Neural progenitor cell (in vitro differentiated cells): ENCODE measurements around the gene DNAH14. TPM values are rescaled to one million over a fixed set of nuclear protein-coding genes. Genes with fewer than 3 reads are reported as not detected.

ENCODE experiments used
- DNase-seq: peaks from one replicate; pipeline ENCODE4 v3.0.0-alpha.2; 2016; ENCODE audit warnings: low spot score
- H2AFZ ChIP-seq: fragments of 200-600 bp; sonication (generic); replicated peaks from 2 replicates; pipeline ENCODE4 v1.6.1; 2016; ENCODE audit warnings: antibody characterized with exemption
- H3F3A ChIP-seq: fragments of 200-600 bp; sonication (generic); 2 replicates; pipeline ENCODE4 v1.6.1; 2016; ENCODE audit warnings: antibody characterized with exemption, low read depth
- H3K27ac ChIP-seq: fragments of 200-600 bp; sonication (generic); 2 replicates; pipeline ENCODE4 v1.5.1; 2016; ENCODE audit warnings: mild to moderate bottlenecking
- H3K27me3 ChIP-seq: fragments of 200-600 bp; sonication (generic); 2 replicates; pipeline ENCODE4 v1.6.1; 2016; ENCODE audit warnings: mild to moderate bottlenecking, moderate library complexity
- H3K36me3 ChIP-seq: fragments of 200-600 bp; sonication (generic); 2 replicates; pipeline ENCODE4 v1.5.1; 2016
- H3K4me1 ChIP-seq: fragments of 200-600 bp; sonication (generic); 2 replicates; pipeline ENCODE4 v1.6.1; 2016; ENCODE audit warnings: mixed run types
- H3K4me2 ChIP-seq: fragments of 200-600 bp; sonication (generic); 2 replicates; pipeline ENCODE4 v1.6.1; 2016
- H3K4me3 ChIP-seq: fragments of 200-600 bp; sonication (generic); 2 replicates; pipeline ENCODE4 v1.5.1; 2016
- H3K79me2 ChIP-seq: fragments of 200-600 bp; sonication (generic); 2 replicates; pipeline ENCODE4 v1.6.1; 2016; ENCODE audit warnings: low read depth
- H3K9ac ChIP-seq: fragments of 200-600 bp; sonication (generic); 2 replicates; pipeline ENCODE4 v1.6.1; 2016
- H3K9me3 ChIP-seq: fragments of 200-600 bp; sonication (generic); 2 replicates; pipeline ENCODE4 v1.5.1; 2016; ENCODE audit warnings: low read depth
- H4K20me1 ChIP-seq: fragments of 200-600 bp; sonication (generic); 2 replicates; pipeline ENCODE4 v1.6.1; 2016; ENCODE audit warnings: low read depth
- H3K27ac Mint-ChIP-seq: 3 replicates; pipeline ENCODE4 v1.8.0; 2021; ENCODE audit warnings: mixed read lengths
- H3K27me3 Mint-ChIP-seq: 2 replicates; pipeline ENCODE4 v1.8.0; 2022; ENCODE audit warnings: low read depth, mild to moderate bottlenecking, inconsistent platforms, moderate library complexity, mixed read lengths; ENCODE audit not compliant: insufficient read depth
- H3K36me3 Mint-ChIP-seq: 3 replicates; pipeline ENCODE4 v1.8.0; 2021; ENCODE audit warnings: mixed read lengths
- H3K4me1 Mint-ChIP-seq: 3 replicates; pipeline ENCODE4 v1.8.0; 2021; ENCODE audit warnings: mixed read lengths
- H3K4me3 Mint-ChIP-seq: 3 replicates; pipeline ENCODE4 v1.8.0; 2021; ENCODE audit warnings: mild to moderate bottlenecking, moderate library complexity, mixed read lengths
- H3K9me3 Mint-ChIP-seq: 3 replicates; pipeline ENCODE4 v1.8.0; 2020; ENCODE audit warnings: mixed read lengths
- EZH2 ChIP-seq: fragments of 200-600 bp; sonication (generic); IDR thresholded peaks from 2 replicates; pipeline ENCODE4 v1.6.1; 2017; ENCODE audit warnings: antibody characterized with exemption, mild to moderate bottlenecking, moderate library complexity
- EZH2phosphoT487 ChIP-seq: fragments of 200-600 bp; sonication (generic); IDR thresholded peaks from 2 replicates; pipeline ENCODE4 v1.6.1; 2017; ENCODE audit warnings: antibody characterized with exemption
- total RNA-seq: library from RNA; depleted of rRNA; stranded (reverse); fragments of >200 nt; gene quantifications from 2 replicates; pipeline ENCODE4 v1.2.3, GENCODE V29; 2015; ENCODE audit warnings: low replicate concordance
- TF ChIP-seq, protein P1 (sequence below): fragments of 200-600 bp; sonication (generic); IDR thresholded peaks from 2 replicates; pipeline ENCODE4 v1.5.1; 2017; ENCODE audit warnings: antibody characterized with exemption, mild to moderate bottlenecking

Gene DNAH14
- total RNA-seq, 1 donor from 2014 or later, result 118 TPM

DNA sequence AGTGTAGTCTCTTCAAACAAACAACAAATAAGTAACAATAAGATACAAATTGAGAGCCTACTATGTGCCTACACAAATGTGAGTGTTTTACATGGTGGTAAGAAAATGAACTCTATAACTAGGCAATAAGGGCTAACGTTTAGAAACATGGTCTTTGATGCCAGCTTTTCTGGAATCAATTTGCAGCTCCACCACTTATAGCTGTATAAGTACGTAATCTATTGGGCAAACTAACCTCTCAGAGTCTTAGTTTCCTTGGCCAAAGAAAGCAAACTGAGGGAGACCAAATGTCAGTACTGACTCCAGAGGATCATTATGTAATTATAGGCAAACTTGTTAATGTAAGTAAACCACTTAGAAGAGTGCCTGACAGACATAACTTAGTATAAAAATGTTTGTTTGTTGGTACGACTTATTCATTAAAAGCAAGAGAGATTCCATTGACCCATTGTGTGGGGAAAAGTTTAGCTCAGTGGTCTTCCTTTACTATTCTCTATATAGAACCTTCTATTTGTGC is 438.6 kb downstream of the DNAH14 start:
- H3K4me1 ChIP-seq, result peaks cover 6% of the 10 kb centered on the region
- no peaks in the 10 kb centered on the region for H3F3A ChIP-seq
- H3K27ac Mint-ChIP-seq, result no peak overlapping the region
- DNase-seq, result no peak
- no peak overlapping the region for H3K27ac ChIP-seq
- no peaks in the 10 kb centered on the region for H4K20me1 ChIP-seq
- H3K9me3 Mint-ChIP-seq, result no peaks in the 10 kb centered on the region
- no peaks in the 10 kb centered on the region for H3K27me3 Mint-ChIP-seq
- no peaks in the 10 kb centered on the region for H3K9me3 ChIP-seq
- H3K36me3 Mint-ChIP-seq, result no peaks in the 10 kb centered on the region
- H3K4me3 ChIP-seq, result no peak overlapping the region
- H3K4me1 Mint-ChIP-seq, result no peaks in the 10 kb centered on the region
- no peak overlapping the region for H3K9ac ChIP-seq
- H3K4me3 Mint-ChIP-seq, result no peak overlapping the region
- H3K27me3 ChIP-seq, result no peaks in the 10 kb centered on the region
- no peaks in the 10 kb centered on the region for H3K79me2 ChIP-seq
- no peak overlapping the region for H3K4me2 ChIP-seq
- H3K36me3 ChIP-seq, result no peaks in the 10 kb centered on the region
- no peak overlapping the region for H2AFZ ChIP-seq
- TF ChIP-seq EZH2phosphoT487 (no peak), EZH2 (no peak)
- TF ChIP-seq, protein P1, sequence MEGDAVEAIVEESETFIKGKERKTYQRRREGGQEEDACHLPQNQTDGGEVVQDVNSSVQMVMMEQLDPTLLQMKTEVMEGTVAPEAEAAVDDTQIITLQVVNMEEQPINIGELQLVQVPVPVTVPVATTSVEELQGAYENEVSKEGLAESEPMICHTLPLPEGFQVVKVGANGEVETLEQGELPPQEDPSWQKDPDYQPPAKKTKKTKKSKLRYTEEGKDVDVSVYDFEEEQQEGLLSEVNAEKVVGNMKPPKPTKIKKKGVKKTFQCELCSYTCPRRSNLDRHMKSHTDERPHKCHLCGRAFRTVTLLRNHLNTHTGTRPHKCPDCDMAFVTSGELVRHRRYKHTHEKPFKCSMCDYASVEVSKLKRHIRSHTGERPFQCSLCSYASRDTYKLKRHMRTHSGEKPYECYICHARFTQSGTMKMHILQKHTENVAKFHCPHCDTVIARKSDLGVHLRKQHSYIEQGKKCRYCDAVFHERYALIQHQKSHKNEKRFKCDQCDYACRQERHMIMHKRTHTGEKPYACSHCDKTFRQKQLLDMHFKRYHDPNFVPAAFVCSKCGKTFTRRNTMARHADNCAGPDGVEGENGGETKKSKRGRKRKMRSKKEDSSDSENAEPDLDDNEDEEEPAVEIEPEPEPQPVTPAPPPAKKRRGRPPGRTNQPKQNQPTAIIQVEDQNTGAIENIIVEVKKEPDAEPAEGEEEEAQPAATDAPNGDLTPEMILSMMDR, result no peak

GRCh38 chr1:225371366-225372010 is 442.0 kb downstream of the DNAH14 start:
- H4K20me1 ChIP-seq, result no peaks in the 10 kb centered on the region
- H2AFZ ChIP-seq, result no peak overlapping the region
- H3K27ac ChIP-seq, result no peak overlapping the region
- Mint-ChIP-seq H3K4me1 (no peaks in the 10 kb centered on the region), H3K9me3 (no peaks in the 10 kb centered on the region), H3K4me3 (no peak overlapping the region), H3K36me3 (no peaks in the 10 kb centered on the region), H3K27me3 (no peaks in the 10 kb centered on the region), H3K27ac (no peak overlapping the region)
- H3F3A ChIP-seq, result no peaks in the 10 kb centered on the region
- H3K4me2 ChIP-seq, result no peak overlapping the region
- H3K36me3 ChIP-seq, result no peaks in the 10 kb centered on the region
- H3K79me2 ChIP-seq, result no peaks in the 10 kb centered on the region
- no peaks in the 10 kb centered on the region for H3K9me3 ChIP-seq
- H3K27me3 ChIP-seq, result no peaks in the 10 kb centered on the region
- H3K9ac ChIP-seq, result no peak overlapping the region
- no peak overlapping the region for H3K4me3 ChIP-seq
- DNase-seq, result no peak
- TF ChIP-seq, protein P1, result no peak
- no peak for TF ChIP-seq EZH2phosphoT487
- peaks cover 3% of the 10 kb centered on the region for H3K4me1 ChIP-seq

DNA sequence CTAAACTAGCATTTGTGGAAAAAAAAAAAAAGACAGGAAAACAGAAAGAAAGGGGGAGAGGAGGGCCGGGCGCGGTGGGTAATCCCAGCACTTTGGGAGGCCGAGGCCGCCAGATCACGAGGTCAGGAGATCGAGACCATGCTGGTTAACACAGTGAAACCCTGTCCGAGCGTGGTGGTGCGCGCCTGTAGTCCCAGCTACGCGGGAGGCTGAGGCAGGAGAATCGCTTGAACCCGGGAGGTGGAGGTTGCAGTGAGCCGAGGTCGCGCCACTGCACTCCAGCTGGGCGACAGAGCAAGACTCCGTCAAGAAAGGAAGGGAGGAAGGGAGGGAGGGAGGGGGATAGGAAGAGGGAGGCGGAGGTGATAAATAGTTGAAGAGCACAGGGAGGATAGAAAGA is 443.7 kb downstream of the DNAH14 start:
- H3K4me2 ChIP-seq, result no peak overlapping the region
- Mint-ChIP-seq H3K36me3 (no peaks in the 10 kb centered on the region), H3K9me3 (no peaks in the 10 kb centered on the region), H3K27ac (no peak overlapping the region), H3K27me3 (no peaks in the 10 kb centered on the region), H3K4me1 (no peaks in the 10 kb centered on the region), H3K4me3 (no peak overlapping the region)
- H3F3A ChIP-seq, result no peaks in the 10 kb centered on the region
- no peaks in the 10 kb centered on the region for H3K79me2 ChIP-seq
- H3K27me3 ChIP-seq, result no peaks in the 10 kb centered on the region
- H3K9me3 ChIP-seq, result no peaks in the 10 kb centered on the region
- no peaks in the 10 kb centered on the region for H3K36me3 ChIP-seq
- TF ChIP-seq EZH2 (no peak), EZH2phosphoT487 (no peak)
- TF ChIP-seq, protein P1, result no peak
- no peaks in the 10 kb centered on the region for H4K20me1 ChIP-seq
- H3K4me1 ChIP-seq, result no peaks in the 10 kb centered on the region
- no peak for DNase-seq
- H3K4me3 ChIP-seq, result no peak overlapping the region
- H3K9ac ChIP-seq, result no peak overlapping the region
- H3K27ac ChIP-seq, result no peak overlapping the region
- H2AFZ ChIP-seq, result no peak overlapping the region
